DMS53 treated with DMSO at 0.1 percent for 48 hours (cell line): ENCODE data around the gene ACACA.
"Not testable (repeated sequence)": the region's sequence is repeated elsewhere in the genome, so short reads cannot be mapped to it uniquely, and the experiment has no call there.

Experiments
- DNase-seq: peaks from one replicate; lab custom pipeline; 2025; ENCODE audit not compliant: unreplicated experiment; lab: John Stamatoyannopoulos, UW

Gene ACACA

DNA sequence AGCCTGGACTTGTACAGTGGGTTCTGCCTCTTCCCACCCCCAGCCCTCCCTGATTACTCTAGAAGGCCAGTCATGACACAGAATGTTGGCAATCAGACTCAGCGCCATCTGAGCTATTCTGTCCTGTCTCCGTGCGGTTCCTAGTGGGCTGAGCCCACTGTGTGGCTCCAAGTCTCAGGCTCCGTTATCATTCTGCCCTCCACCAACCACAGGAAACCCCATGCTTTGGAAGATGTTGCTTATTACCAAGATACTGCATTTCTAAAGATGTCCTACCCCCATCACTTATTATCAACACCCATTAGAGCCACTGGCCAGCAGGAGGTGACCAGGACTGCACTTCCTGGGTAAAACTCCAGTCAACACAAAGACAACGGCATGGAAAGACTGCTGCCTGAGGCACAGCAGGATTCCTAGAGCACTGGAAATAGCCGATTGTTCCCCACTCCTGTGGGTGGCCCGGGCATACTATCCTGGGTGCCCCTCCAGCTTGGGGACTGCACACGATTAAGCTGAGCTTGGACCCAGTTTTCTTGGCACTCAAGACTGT lies 324.2 kb downstream of the ACACA start:
- DNase-seq: no peak

DNA sequence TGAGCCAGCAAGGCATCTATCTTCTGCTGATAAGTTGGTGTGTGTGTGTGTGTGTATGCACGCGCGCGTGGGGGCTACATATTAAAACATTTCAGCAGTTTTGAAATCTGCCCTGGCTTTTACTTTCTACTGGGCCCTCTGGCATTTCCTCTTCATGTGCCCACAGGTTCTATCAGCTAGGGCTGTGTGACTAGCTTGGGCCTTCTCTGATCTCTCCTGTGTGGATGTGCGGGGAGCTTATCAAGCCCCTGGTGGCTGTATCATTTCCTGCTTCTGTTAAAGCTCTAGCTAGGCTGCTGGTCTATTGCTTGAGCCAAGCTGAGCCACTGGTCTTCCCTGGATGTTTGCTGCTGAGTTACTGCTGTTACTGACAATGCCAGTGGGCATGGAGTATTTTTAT lies 325.3 kb downstream of the ACACA start:
- no peak for DNase-seq

DNA sequence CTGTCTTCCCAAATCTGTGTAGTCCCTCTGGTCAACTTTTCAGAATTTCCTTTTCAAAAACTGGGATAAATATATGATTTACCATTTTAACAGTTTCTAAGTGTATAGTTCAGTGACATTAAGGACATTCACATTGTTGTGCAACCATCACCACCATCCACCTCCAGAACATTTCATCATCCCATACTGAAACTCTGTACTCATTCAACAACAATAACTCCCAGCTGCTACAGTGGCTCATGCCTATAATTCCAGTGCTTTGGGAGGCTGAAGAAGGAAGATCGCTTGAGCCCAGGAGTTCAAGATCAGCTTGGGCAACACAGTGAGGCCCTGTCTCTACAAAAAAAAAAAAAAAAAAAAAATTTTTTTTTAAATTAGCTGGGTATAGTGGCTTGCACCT lies 326.9 kb downstream of the ACACA start:
- no peak for DNase-seq

DNA sequence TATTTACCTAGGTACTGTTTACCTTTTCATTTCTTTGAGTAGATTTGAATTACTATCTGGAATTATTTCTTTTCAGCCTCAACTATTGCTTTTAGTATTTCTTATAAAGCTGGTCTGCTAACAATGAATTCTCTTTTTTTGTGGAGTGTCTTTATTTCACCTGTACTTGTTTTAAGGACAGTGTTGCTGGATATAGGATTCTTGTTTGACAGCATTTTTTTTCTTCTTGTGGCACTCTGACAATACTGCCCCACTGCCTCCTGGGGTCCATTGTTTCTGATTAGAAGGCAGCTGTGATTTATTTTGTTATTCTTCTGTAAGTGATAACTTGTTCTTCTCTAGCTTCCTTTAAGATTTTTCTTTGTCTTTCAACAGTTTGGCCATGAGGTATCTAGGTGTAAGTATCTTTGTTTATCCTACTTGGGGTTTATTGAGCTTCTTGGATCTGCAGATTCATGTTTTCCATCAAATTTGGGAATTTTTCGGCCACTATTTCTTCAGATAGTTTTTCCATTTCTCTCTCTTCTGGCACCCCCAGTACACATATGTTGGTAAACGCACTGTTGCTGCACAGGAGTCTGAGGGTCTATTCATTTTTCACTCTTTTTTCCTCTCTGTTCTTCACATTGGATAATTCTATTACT lies 327.4 kb downstream of the ACACA start:
- no peak for DNase-seq

DNA sequence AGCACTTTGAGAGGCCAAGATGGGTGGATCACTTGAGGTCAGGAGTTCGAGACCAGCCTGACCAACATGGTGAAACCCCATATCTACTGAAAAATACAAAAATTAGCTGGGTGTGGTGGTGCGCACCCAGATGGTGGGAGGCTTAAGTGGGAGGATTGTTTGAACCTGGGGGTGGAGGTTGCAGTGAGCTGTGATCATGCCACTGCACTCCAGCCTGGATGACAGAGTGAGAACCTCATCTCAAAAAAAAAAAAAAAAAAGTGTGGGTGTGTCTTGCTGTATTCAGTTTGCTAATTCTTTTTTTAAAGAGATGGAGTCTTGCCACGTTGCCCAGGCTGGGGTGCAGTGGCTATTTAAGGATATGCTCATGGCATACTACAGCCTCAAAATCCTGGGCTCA lies 333.2 kb downstream of the ACACA start:
- DNase-seq: not testable (repeated sequence)

DNA sequence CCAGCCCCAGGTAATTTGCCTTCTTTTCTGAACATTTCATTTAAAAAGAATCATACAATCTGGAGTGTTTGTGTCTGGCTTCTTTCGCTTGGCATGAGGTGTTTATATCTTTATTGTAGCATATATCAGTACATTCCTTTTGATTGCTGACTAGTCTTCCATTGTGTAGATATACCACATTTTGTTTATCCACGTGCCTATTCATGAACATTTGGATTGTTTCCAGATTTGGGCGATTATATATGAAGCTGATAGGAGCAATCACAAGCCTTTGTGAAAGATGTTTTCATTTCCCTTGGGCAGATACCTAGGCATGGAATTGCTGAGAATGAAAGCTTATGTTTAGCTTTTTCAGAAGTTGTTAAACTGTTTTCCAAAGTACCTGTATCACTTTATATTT lies 337.5 kb downstream of the ACACA start:
- DNase-seq: no peak

DNA sequence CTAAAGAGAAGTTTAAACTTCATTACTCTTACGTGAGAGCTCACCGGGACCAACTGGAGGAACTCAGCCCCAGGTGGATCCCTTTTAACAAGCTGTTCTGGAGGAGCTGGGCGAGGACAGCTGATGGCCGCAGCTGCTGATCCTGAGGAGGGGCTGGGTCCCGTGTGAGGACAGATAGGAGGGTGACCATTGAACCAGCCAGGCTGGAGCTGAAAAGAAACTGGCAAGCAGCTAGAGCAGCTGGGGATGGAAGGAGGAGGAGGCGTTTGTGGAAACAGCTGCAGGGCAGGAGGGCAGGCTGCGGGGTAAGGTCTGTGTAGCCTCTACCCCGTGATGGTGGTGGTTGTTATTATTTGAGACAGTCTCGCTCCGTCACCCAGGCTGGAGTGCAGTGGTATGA lies 338.4 kb downstream of the ACACA start:
- DNase-seq: no peak

DNA sequence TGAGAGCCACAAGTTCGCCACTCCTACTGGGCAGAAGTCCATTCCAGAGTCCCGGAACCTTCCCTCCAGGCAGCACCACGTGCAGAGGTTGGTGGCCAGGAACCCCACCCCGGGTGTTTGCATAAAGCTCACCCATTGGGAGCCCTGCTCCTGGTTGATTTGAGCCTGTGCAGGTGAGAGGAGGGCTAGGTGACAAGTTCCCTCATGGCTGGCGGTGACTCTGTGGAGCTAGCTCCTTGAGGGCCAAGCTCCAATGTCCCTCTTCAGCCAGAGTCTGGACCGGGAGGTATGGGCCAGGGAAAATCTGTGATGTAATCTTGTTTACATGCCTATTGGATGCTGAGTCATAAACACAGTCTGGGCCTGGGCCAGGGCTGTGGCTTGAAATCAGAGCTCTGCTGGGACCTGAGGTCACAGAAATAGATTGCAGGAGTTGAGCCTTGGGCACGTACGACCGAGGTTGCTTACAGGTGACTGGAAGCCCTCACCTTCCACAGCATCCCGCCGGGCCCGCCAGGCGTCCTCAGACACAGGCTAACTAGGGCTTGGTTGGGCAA lies 339.0 kb downstream of the ACACA start:
- DNase-seq: peak; percentile 57

DNA sequence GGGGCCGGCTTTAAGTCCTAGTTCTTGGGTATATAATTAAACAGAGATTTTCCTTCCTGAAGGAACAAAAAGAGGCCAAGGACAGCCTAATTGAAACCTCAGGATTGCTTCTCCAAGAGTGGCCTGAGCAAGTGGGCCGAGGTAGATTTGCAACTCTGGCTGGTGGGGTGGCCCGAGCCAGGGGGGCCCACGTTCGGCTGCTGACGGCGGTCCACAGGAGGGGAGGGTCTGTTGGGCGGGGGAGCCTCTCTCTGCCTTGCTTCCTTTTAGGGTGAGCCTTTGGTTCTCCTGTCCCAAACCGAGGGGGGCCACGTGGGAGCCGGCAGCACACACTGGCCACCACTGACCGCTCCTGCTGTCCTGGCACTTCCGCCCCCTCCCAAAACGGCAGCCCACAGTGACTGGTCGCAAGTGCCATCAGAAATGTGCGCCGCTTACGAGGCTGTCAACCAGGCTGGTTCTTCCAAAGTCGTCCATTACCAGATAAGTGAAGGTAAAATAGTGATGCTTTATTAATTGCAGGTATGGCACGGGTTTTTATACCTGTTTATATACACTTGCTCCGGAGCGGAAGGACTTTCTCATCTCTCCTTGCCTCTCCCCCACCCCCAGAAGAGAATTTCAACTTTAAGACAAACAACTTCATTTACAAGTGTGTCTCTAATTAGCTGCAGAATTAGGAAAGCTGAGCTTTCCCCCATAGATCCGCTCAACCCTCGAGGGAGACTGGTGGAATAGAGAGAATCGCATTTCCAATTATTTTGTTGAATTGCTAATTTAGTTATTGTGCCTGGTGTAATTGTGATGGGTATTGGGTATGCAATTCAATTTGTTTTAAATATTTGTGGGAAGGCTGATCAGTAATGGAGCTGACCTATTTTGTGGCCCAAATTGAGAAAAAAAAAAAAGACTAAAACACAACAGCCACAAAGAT lies 340.0 kb downstream of the ACACA start:
- DNase-seq: no peak

DNA sequence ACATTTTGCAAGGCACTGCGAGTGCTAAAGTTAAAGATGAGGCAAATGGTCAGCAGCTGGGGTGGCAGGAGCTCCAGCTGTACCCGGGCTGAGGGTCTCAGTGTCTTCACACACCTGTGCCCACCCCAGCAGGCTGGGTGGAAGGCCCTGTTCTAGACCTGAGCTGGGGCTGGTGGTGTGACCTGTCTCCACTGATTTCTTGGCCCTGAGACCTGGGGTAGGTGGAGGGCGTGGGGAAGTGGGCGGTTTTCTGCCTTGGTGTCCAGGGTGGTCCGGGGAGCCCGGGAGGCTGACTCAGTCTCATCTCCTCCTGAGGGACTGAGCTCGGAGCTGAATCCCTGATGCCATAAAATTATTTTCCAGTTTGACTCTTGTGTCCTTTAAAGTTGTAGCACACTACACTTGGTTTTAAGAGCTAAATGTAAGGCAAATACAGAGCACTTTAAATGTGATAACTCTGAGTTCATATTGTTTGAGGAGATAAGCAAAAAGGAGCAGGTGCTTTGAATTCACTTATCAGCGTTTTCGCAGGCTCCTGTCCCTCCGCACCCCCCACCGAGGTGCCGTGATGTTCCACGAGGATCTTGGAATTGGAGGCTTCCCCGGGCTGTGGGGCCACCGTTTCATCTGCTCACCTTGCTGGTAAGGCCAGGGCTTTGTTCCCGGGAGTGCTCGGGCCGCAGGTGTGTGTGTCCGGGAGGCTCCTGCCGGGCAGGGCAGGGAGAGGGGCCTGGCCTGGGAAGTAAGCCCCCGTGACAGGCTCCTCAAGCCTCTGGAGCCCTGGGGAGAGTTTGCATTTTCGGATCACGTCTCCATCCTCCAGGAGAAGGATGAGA lies 340.9 kb downstream of the ACACA start:
- no peak for DNase-seq

DNA sequence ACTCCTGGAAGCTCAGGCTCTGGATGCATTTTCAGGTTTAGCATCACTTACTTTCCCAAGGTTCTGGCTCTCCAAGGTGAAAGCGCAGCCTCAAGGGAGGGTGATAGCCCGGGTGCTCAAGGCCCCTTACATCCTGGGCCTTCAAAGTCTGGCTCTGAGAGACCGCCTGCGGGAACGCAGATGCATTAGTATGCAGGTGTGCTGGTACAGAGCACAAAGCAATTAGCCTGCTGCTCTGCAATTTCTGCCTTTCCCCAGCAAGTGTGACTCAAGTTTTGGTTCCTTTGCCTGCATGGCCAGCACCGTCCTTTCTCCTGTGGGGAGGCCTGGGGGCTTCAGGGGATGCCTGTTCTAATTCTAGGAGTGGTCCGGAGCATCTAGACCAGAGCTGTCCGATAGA lies 341.7 kb downstream of the ACACA start:
- no peak for DNase-seq

DNA sequence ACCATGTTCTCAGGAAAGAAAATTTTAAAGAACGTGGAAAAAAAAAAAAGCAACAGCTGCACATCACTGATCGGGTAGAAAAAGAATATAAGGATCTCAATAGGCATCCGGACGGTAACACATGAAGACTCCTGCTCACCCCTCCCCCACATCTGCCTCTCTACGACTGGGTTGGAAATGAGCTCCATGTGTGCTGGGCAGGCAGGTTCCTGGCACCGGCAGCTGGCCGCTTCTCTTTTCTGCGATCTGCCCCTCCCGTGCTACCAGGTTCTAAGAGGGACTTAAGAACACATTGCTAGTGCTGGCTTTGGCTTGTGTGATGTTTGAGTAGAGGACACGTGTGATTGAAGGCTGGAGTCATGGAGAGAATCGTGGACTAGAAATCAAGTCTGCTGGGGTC lies 342.4 kb downstream of the ACACA start:
- DNase-seq: no peak

DNA sequence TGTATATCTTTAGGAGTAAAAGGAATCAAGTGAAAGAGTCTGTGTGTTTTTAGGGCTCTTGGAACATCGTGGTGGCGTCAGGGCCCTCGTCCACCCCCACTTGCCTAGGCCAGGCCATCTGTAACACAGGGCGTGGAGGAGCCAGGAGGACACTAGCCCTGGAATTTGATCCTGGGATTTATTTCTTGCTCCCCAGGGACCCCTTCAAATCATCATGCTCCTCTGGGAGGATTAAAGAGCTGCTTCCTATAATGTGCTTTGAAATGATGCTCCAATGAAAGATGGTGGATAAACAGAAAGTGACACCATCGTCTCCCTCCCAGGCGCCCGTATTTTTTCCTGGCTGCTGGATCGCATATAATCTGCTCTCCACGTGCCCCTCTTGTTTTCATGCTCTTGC lies 344.6 kb downstream of the ACACA start:
- DNase-seq: no peak

DNA sequence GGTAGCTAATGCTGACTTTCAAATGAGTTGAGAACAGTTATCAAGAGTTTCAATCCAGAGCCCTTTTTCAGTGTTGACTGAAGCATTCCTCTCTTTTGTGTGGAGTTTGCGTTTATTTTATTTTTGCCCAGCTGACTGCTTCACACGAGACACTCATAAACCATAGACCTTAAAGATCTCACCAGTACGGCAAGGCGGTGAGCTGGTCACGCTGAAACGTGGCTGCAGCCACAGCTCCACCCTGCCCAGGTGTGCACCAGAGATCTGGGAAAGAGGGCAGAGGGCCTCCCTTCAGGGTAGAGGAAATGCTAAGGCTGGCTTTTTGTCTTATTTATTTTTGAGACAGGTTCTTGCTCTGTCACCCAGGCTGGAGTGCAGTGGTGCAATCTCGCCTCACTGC lies 345.7 kb downstream of the ACACA start:
- no peak for DNase-seq

DNA sequence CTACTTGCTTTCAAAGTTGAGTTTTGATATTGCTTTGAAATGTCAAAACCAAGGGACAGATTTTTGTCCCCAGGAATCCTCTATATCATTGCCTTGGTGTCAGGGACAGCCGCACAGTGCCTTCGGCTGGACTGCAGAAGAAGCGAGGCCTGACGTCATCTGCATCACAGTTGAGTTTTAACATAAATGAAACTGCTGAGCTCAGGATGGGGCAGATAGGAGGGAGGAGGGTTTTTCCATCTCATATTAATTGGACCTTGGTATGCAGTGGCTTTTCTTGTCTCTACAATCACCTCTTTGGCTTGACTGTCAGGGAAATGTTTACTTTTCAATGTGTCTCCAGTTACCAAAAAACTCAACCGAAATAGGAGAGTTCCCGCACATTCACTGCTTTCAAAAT lies 346.5 kb downstream of the ACACA start:
- DNase-seq: no peak

DNA sequence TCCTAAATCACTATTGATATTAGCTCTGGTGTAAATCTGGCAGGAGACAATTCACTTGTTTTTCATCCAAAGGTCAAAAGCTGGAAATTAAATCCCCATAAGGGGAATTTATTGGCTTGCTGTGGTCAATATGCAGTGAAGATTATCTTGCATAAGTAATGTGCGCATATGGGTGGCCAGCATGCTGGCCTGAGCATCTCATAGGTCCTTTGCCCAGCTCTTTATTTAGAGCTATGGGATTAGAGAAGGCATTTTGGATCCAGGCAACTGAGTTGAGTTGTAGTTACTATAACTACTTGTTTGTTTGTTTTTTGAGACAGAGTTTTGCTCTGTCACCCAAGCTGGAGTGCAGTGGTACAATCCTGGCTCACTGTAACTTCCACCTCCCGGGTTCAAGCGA lies 347.1 kb downstream of the ACACA start:
- DNase-seq: no peak

DNA sequence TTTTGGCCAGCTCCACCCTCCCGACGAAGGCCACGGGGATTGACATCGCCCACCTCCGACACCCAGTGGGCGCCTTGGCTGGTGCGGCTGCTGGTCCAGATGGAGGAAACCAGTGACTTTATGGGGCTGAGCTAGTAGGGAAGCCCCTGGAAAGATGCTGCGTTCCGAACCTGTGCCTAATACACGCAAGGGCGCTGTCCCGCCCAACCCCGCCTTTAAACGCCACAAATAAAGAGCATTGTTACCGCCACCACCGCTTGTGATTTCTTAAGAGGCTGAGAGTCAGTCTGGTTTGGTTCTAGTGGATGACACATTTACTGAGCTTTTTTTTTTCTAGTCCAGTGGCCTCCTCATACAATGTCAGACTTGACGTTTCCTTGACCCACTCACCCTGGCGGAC lies 350.0 kb downstream of the ACACA start:
- no peak for DNase-seq

DNA sequence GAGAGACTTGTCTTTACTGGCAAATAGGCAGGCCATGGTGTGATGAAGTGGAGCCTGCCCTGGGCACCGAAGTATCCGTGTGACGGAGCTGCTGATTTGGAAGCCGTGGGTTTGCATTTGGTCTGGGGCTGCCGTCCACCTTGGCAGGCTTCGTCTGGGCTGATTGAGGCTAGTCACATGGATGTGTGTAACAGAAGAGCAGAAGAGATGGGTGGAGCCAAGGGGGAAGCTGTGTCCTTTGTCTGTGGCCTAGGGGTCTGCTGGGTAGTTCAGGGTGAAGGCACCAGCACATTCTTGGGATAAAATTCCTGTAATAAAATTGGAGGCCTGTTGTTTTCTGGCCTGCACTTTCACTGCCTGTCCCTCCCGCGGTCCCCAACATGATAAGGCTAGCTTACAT lies 351.7 kb downstream of the ACACA start:
- DNase-seq: no peak

DNA sequence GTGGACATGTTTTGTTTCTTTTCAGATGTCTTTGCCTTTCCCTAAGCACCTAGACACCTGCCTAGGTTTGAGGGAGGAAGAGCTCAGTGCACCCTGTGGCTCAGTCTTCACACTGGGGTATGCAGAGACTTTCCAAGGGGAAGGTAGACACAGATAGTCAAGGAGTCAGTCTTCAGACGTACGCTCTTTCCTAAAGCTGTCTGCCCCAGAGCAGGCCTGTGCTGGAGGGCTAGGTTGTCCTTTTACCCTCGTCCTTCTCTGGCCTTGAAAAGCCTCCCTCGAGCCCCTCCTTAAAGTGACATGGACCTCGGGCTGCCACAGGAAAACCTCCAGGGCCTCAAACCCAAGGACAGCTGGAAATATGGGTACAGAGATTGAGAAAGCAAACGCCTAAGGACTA lies 354.2 kb downstream of the ACACA start:
- no peak for DNase-seq

DNA sequence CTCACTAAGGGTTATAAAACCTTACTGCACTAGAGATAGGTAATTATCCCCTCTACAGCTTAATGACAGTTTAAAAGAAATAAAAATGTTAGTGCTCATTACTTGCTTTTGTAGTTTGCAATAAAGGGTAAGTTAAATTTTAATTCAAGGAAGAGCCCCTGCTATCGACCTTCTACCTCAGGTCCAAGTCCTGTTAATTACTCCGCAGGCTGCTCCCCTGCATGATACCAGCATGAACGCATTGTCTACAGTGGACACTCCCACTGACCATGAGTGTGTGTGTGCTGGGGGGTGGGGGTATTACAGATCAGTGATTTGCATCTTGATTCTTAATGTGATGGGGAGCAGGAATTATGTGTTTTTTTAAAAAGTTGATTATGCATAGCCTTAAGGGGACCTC lies 354.8 kb downstream of the ACACA start:
- DNase-seq: no peak

DNA sequence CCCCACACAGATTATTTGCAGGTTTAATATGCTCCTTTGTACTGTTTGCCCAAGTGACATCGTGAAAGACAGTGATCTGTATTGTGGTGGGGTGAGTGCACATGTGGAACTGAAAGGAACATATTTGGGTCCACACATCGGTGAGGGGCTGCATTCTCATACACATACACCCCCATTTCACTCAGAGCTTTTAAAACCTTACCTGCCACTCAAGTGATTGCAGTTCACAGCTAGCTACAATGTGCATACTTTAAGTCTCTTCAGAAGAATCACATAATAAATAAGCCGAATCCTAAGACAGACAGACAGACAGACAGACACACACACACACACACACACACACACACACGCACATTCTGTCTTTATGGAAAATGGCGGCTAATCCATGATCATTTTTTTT lies 355.3 kb downstream of the ACACA start:
- DNase-seq: no peak
